Measurements from ENCODE around the gene TIRAP.
A peak's percentile ranks its signal among the peaks of the same experiment; 100 is the strongest.

TIRAP gene

GRCh38 chr11:126268361-126268707 lies 14.6 kb upstream of the TIRAP start:
- no peak for DNase-seq (ENCODE audit: low read depth)
- H3K4me3 ChIP-seq (replicated peaks; ENCODE audit: low read depth, low read length) = peak overlapping the region; percentile 97
- no peak for TF ChIP-seq CTCF (IDR thresholded peaks at IDR 0.05; ENCODE audit: low read length, missing control alignments)

GRCh38 chr11:126268708-126269579 lies 13.9 kb upstream of the TIRAP start, which contains the start of the genes FOXRED1 and SRPRA:
TSS of gene FOXRED1 (plus strand) at chr11:126269154. CDS start at chr11:126269207, 53 bp downstream.
TSS of gene SRPRA (minus strand) at chr11:126268895. CDS start at chr11:126268804, 91 bp downstream.
- TF ChIP-seq CTCF (IDR thresholded peaks at IDR 0.05; ENCODE audit: low read length, missing control alignments) = no peak
- peak within 1 kb of the TSS; percentile 97 for H3K4me3 ChIP-seq (replicated peaks; ENCODE audit: low read depth, low read length)
- DNase-seq (ENCODE audit: low read depth) = peak; percentile 99

- no peak for TF ChIP-seq CTCF (IDR thresholded peaks at IDR 0.05; ENCODE audit: low read length, missing control alignments)
Measured at GRCh38 chr11:126277322-126277721, 5.6 kb upstream of the TIRAP start.

GRCh38 chr11:126277780-126278179 lies 5.1 kb upstream of the TIRAP start:
- no peak for TF ChIP-seq CTCF (IDR thresholded peaks at IDR 0.05; ENCODE audit: low read length, missing control alignments)
- no peak overlapping the region for H3K4me3 ChIP-seq (replicated peaks; ENCODE audit: low read depth, low read length)
- DNase-seq (ENCODE audit: low read depth) = no peak

More at GRCh38 chr11:126277322-126277721, 5.6 kb upstream of the TIRAP start:
- DNase-seq (ENCODE audit: low read depth) = no peak
- H3K4me3 ChIP-seq (replicated peaks; ENCODE audit: low read depth, low read length) = no peak overlapping the region

GRCh38 chr11:126279191-126279590 lies 3.7 kb upstream of the TIRAP start:
- H3K4me3 ChIP-seq (replicated peaks; ENCODE audit: low read depth, low read length) = no peak overlapping the region
- TF ChIP-seq CTCF (IDR thresholded peaks at IDR 0.05; ENCODE audit: low read length, missing control alignments) = no peak
- DNase-seq (ENCODE audit: low read depth) = no peak

GRCh38 chr11:126280595-126280994 lies 2.3 kb upstream of the TIRAP start:
- no peak for TF ChIP-seq CTCF (IDR thresholded peaks at IDR 0.05; ENCODE audit: low read length, missing control alignments)
- DNase-seq (ENCODE audit: low read depth) = no peak
- H3K4me3 ChIP-seq (replicated peaks; ENCODE audit: low read depth, low read length) = no peak overlapping the region
